Spleen (tissue), 11 donors: ENCODE measurements around the gene TRAFD1. TPM values are rescaled to one million over a fixed set of nuclear protein-coding genes. Genes with fewer than 3 reads are reported as not detected.
A peak's percentile ranks its signal among the peaks of the same experiment; 100 is the strongest.

Source experiments
- DNase-seq: peaks from one replicate; pipeline ENCODE4 v3.0.0-alpha.2; 2020
- H3K27ac ChIP-seq, 8 donors: fragments of 200-600 bp; sonication (generic) in 7 of 8; 1 replicate in 4 of 8; 2 replicates in 4 of 8; pipeline versions ENCODE4 v1.5.0 to v1.8.0; 2016 to 2021; ENCODE audit warnings: inconsistent platforms in 4 of 8, mild to moderate bottlenecking in 4 of 8, moderate library complexity in 1 of 8
- H3K27me3 ChIP-seq, 7 donors: fragments of 200-600 bp; sonication (generic) in 6 of 7; replicated peaks in 1 of 7; 1 replicate in 4 of 7; 2 replicates in 3 of 7; pipeline versions ENCODE4 v1.5.0 to v1.8.0; 2016 to 2021; ENCODE audit warnings: inconsistent platforms in 3 of 7, mild to moderate bottlenecking in 1 of 7
- H3K36me3 ChIP-seq, 6 donors: fragments of 200-600 bp; sonication (generic) in 5 of 6; 1 replicate in 4 of 6; 2 replicates in 2 of 6; pipeline versions ENCODE4 v1.5.0 to v1.8.0; 2016 to 2021; ENCODE audit warnings: inconsistent platforms in 2 of 6
- H3K4me1 ChIP-seq, 6 donors: fragments of 200-600 bp; sonication (generic) in 5 of 6; 1 replicate in 3 of 6; 2 replicates in 3 of 6; pipeline versions ENCODE4 v1.5.0 to v1.8.0; 2016 to 2021; ENCODE audit warnings: inconsistent platforms in 3 of 6
- H3K4me3 ChIP-seq, 8 donors: fragments of 200-600 bp; sonication (generic) in 7 of 8; 1 replicate in 4 of 8; 2 replicates in 4 of 8; pipeline versions ENCODE4 v1.5.0 to v1.8.0; 2016 to 2021; ENCODE audit warnings: inconsistent platforms in 4 of 8, mild to moderate bottlenecking in 4 of 8, moderate library complexity in 2 of 8
- H3K9me3 ChIP-seq, 8 donors: fragments of 200-600 bp; sonication (generic) in 7 of 8; 1 replicate in 4 of 8; 2 replicates in 4 of 8; pipeline versions ENCODE4 v1.5.0 to v1.8.0; 2016 to 2021; ENCODE audit warnings: inconsistent platforms in 4 of 8
- POLR2A ChIP-seq, 3 donors: fragments of 450-650 bp; IDR thresholded peaks; one replicate each; pipeline ENCODE4 v1.5.1; 2017; ENCODE audit warnings: antibody characterized with exemption in 3 of 3, mild to moderate bottlenecking in 1 of 3
- POLR2AphosphoS5 ChIP-seq, 3 donors: sonication (generic); formaldehyde crosslinking; IDR thresholded peaks; one replicate each; pipeline ENCODE4 v1.5.1; 2017; ENCODE audit warnings: antibody characterized with exemption in 3 of 3
- WGBS, 5 donors: extraction: QIAGEN DNeasy Blood & Tissue Kit in 3 of 5; methylation state at CpG; one replicate each; pipeline versions ENCODE4 v1.1.5 to v1.1.7; 2013 to 2018; 5-methylcytosine and 5-hydroxymethylcytosine counted together
- intact Hi-C: fragments of 100-400 bp; cut with DNase I; formaldehyde crosslinking; loops from one replicate; pipeline ENCODE4 v1.15.0; 2023; ENCODE audit warnings: low total_unique reads
- polyA plus RNA-seq, 3 donors: library from polyadenylated mRNA; stranded (reverse); fragments of 200-250 nt; gene quantifications; one replicate each; pipeline ENCODE4 v1.2.1, GENCODE V29; 2013
- total RNA-seq, 7 donors: library from RNA; depleted of rRNA in 3 of 7; stranded (reverse); fragments of >200 nt in 3 of 7; fragmentation: NEBNext Ultra II Directional in 4 of 7; extraction: Animal tissue kit (Norgen Biotek cat#: 25700) in 4 of 7; gene quantifications; one replicate each; pipeline versions ENCODE4 v1.1.0 to v1.2.1, GENCODE V29; 2016 to 2021
- TF ChIP-seq, protein P1 (sequence below), 11 experiments: fragments of 200-600 bp in 7 of 11; fragments of 450-650 bp in 4 of 11; sonication (generic) in 4 of 11; IDR thresholded peaks in 8 of 11; conservative IDR thresholded peaks in 3 of 11; 1 replicate in 7 of 11; 2 replicates in 4 of 11; pipeline versions ENCODE4 v1.4.0 to v1.8.0; 2016 to 2021; ENCODE audit warnings: antibody characterized with exemption in 11 of 11, inconsistent platforms in 4 of 11, mild to moderate bottlenecking in 1 of 11
- donor health status: healthy with polysubstance abuse.
- donor health status: DM: no; HTN: no; CAD: no; lungs with moderate emphysema.
- donor health status: DM: no; HTN: no; CAD: no.
- donor health status: Bipolar disorder and iron deficiency.
- donor health status: healthy.
- donor health status: DM: no; HTN: no; CAD: no.
- donor health status: DM: yes; HTN: yes; CAD: no.

Gene TRAFD1
- total and polyA plus RNA-seq, 10 donors, result 18.6 to 63.4 (median 51.0) TPM

DNA sequence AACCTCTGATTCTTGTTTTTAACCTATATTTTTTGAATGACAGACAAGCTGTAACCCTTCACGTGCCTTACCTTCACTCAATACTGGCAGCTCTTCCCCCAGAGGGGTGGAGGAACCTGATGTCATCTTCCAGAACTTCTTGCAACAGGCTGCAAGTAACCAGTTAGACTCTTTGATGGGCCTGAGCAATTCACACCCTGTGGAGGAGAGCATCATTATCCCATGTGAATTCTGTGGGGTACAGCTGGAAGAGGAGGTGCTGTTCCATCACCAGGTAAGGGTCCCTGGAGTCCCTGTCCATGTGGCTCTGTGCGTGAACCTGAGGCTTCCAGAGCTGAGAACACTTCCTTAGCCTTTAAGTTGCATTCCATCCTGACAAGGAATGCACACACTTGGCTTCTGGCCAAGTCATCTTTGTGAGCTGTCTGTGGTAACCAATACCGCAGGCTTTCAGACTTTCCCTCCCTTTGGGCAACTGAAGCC is 22.7 kb downstream of the TRAFD1 start:
- TF ChIP-seq POLR2A (IDR thresholded peaks at IDR 0.05) (no peak), POLR2AphosphoS5 (IDR thresholded peaks at IDR 0.05) (no peak)
- TF ChIP-seq, protein P1, sequence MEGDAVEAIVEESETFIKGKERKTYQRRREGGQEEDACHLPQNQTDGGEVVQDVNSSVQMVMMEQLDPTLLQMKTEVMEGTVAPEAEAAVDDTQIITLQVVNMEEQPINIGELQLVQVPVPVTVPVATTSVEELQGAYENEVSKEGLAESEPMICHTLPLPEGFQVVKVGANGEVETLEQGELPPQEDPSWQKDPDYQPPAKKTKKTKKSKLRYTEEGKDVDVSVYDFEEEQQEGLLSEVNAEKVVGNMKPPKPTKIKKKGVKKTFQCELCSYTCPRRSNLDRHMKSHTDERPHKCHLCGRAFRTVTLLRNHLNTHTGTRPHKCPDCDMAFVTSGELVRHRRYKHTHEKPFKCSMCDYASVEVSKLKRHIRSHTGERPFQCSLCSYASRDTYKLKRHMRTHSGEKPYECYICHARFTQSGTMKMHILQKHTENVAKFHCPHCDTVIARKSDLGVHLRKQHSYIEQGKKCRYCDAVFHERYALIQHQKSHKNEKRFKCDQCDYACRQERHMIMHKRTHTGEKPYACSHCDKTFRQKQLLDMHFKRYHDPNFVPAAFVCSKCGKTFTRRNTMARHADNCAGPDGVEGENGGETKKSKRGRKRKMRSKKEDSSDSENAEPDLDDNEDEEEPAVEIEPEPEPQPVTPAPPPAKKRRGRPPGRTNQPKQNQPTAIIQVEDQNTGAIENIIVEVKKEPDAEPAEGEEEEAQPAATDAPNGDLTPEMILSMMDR (IDR thresholded peaks at IDR 0.05 in 8 of 11, conservative IDR thresholded peaks at IDR 0.05 in 3 of 11), result no peak
- H3K27me3 ChIP-seq, result no peaks in the 10 kb centered on the region
- H3K4me3 ChIP-seq, result no peak overlapping the region
- intact Hi-C loops, result no loop called here
- 78 to 97% (median 86%) methylated on average over 3 of the region's 3 CpGs for WGBS, 5 donors
- peaks cover 13 to 100% (median 96%) of the 10 kb centered on the region in 6 donors for H3K36me3 ChIP-seq
- no peaks in the 10 kb centered on the region for H3K9me3 ChIP-seq
- peaks cover 0 to 34% (median 6%) of the 10 kb centered on the region in 6 donors for H3K4me1 ChIP-seq
- no peak for DNase-seq
- H3K27ac ChIP-seq, result peak overlapping the region in 3 of 8 donors; percentile 30 to 44 (median 43)

DNA sequence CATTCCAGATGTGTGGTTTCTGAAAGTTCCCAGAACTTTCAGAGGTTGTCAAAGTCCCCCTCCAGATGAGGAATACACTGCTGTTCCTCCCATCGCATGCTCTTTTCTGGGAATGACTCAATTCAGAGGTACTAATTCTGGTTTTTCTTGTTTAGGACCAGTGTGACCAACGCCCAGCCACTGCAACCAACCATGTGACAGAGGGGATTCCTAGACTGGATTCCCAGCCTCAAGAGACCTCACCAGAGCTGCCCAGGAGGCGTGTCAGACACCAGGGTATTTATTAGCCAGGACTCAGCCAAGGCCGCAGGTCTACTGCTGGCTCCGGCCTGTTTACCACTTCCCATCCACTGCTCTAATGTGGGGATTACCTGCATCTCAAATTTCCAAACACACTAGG is 24.2 kb downstream of the TRAFD1 start:
- intact Hi-C loops, result no loop called here
- Histone ChIP-seq H3K36me3 (peaks cover 13 to 100% (median 96%) of the 10 kb centered on the region in 6 donors), H3K9me3 (no peaks in the 10 kb centered on the region), H3K27ac (no peak overlapping the region), H3K27me3 (no peaks in the 10 kb centered on the region), H3K4me1 (peaks cover 0 to 30% (median 6%) of the 10 kb centered on the region in 6 donors), H3K4me3 (no peak overlapping the region)
- DNase-seq, result no peak
- WGBS, 5 donors, result 83 to 96% (median 93%) methylated on average over 5 of the region's 5 CpGs
- TF ChIP-seq, protein P1 (IDR thresholded peaks at IDR 0.05 in 8 of 11, conservative IDR thresholded peaks at IDR 0.05 in 3 of 11), result no peak
- TF ChIP-seq POLR2A (IDR thresholded peaks at IDR 0.05) (no peak), POLR2AphosphoS5 (IDR thresholded peaks at IDR 0.05) (no peak)

DNA sequence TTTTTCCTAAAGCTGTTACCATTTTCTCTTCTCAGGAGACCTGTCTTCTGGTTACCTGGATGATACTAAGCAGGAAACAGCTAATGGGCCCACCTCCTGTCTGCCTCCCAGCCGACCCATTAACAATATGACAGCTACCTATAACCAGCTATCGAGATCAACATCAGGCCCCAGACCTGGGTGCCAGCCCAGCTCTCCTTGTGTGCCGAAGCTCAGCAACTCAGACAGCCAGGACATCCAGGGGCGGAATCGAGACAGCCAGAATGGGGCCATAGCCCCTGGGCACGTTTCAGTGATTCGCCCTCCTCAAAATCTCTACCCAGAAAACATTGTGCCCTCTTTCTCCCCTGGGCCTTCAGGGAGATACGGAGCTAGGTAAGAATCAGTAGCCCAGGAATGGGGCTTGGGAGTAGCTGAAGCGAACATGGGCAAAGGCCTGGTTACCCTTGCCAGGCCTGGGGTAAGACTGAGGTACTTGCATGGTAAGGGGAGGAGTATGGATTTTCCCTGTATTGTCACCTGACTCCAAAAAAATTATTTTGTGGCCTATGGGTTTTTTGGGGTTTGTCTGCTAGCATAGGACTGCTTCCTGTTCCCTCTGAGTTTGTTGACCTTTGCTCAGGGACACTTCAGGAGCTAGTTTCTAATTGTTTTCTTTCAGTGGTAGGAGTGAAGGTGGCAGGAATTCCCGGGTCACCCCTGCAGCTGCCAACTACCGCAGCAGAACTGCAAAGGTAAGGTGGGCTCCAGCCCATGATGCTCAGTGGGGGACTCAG is 26.6 kb downstream of the TRAFD1 start:
- peaks cover 0 to 9% (median 0%) of the 10 kb centered on the region in 8 donors for H3K9me3 ChIP-seq
- no peak for DNase-seq
- intact Hi-C loops, result no loop called here
- 91 to 96% (median 95%) methylated on average over 11 of the region's 11 CpGs for WGBS, 5 donors
- peaks cover 13 to 99% (median 77%) of the 10 kb centered on the region in 6 donors for H3K36me3 ChIP-seq
- H3K4me3 ChIP-seq, result no peak overlapping the region
- H3K27ac ChIP-seq, result peak overlapping the region in 1 of 8 donors; percentile 16
- peaks cover 0 to 13% (median 5%) of the 10 kb centered on the region in 6 donors for H3K4me1 ChIP-seq
- H3K27me3 ChIP-seq, result no peaks in the 10 kb centered on the region
- TF ChIP-seq POLR2A (IDR thresholded peaks at IDR 0.05) (no peak), POLR2AphosphoS5 (IDR thresholded peaks at IDR 0.05) (no peak)
- TF ChIP-seq, protein P1 (IDR thresholded peaks at IDR 0.05 in 8 of 11, conservative IDR thresholded peaks at IDR 0.05 in 3 of 11), result no peak

DNA sequence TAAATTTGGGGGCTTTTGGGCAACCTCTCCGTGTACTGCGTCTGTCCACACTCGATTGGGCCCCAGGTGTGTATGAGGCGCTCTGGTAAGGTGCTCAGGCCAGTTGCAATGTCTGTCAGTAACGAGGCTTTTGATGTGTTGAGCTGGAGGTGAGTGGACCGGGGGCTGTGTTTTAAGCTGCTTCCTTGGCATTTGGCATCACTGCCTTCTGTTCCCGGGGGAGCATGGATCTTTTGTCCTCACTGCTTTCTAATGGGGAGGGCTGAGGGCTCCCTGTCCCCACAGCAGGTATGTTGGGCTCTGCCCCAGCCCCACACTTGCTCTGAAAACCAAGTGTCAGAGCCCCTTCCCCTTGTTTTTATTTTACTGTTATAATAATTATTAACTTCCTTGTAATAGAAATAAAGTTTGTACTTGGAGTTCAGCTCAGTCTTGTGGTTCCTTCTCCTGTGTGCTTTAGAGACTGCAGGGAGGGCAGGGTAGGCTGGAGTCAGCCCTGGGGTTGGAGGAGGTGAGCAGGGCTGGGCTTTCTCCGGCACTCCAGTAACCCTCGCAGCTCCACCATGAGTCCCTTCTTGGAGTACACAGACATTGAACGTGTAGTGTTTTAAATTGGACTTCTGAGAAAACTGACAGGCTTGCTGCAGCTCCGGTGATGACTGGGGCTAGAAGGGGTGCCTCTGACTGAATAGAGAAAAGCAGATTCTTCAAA is 28.0 kb downstream of the TRAFD1 start:
- Histone ChIP-seq H3K27ac (no peak overlapping the region), H3K4me3 (no peak overlapping the region), H3K9me3 (peaks cover 0 to 17% (median 2%) of the 10 kb centered on the region in 8 donors), H3K36me3 (peaks cover 13 to 99% (median 69%) of the 10 kb centered on the region in 6 donors), H3K4me1 (no peaks in the 10 kb centered on the region), H3K27me3 (no peaks in the 10 kb centered on the region)
- no peak for DNase-seq
- WGBS, 5 donors, result 88 to 91% (median 91%) methylated on average over 11 of the region's 11 CpGs
- no peak for TF ChIP-seq POLR2AphosphoS5 (IDR thresholded peaks at IDR 0.05)
- TF ChIP-seq POLR2A (IDR thresholded peaks at IDR 0.05), result no peak
- TF ChIP-seq, protein P1 (IDR thresholded peaks at IDR 0.05 in 8 of 11, conservative IDR thresholded peaks at IDR 0.05 in 3 of 11), result no peak
- intact Hi-C loops, result no loop called here
